ENCODE data around the gene MIA. TPM values are rescaled to one million over a fixed set of nuclear protein-coding genes. Genes with fewer than 3 reads are reported as not detected.
A peak's percentile ranks its signal among the peaks of the same experiment; 100 is the strongest.

The MIA gene
- total and polyA plus RNA-seq, 9 of the 15 experiments (the other 6 are each of a cell fraction or from before 2014, with no cell fraction given): 0.21 TPM; not detected in 8

DNA sequence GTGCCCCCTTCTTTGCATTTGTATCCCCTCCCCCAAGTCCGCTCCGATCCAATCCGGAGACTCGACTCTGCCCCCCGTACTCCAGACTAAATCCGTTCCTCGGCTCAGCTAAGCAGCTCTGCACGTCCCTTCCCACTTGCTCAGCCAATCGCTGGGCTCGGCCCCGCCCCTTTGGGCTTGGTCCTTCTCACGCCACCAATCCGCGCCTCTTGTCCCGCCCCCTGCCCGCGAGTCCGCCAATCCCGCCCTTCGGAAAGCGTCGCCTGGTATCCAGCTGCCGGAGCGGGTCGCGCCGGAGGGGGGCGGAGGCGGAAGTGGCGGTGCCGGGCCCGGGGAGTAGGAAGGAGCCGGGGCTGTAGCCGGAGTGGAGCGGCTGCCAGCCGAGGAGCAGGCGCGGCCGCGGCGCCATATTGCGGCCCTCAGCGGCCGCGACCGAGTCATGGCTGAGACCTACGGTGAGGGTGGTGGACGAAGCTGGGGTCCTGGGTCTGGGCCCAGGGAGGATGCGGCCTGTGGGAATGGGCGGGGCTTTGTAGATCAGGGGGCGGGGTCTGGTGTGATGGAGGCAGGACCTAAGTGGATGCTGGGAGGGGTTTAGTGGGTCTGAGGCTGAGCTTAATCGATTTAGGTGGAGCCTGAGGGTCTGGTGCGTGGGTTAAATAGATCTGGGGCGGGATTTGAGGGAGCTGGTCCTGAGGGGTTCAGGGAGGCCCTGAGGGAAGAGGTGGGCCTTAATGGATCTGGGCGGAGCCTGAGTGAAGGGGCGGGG lies 2.8 kb downstream of the MIA start, which contains the start of gene RAB4B (continued):
- TF ChIP-seq CEBPZ (IDR thresholded peaks at IDR 0.05; ENCODE audit: borderline replicate concordance, low read depth, low read length) (peak; percentile 89), HMGN3 (IDR thresholded peaks at IDR 0.05; ENCODE audit: borderline replicate concordance, extremely low read depth, insufficient read length, low read depth, low read length) (peak; percentile 68), EGR1 (conservative IDR thresholded peaks at IDR 0.05) (peak; percentile 54), RCOR1 (IDR thresholded peaks at IDR 0.05; ENCODE audit: borderline replicate concordance in 1 of 2, low read depth in 2 of 2, low read length in 2 of 2) (peak in 1 of 2 experiments; percentile 82; a peak in 1 of 4 replicates), C11orf30 (IDR thresholded peaks at IDR 0.05; ENCODE audit: low read depth) (peak; percentile 65), UBTF (IDR thresholded peaks at IDR 0.05; ENCODE audit: borderline replicate concordance in 1 of 2, low read depth in 2 of 2, low read length in 2 of 2) (0 out of 4 replicates have a peak, but pooled peaks of 1 of the 2 experiments have one; percentile 70), FOXM1 (IDR thresholded peaks at IDR 0.05; ENCODE audit: low read depth) (no peak), FOXM1 (CRISPR knock-in tag; IDR thresholded peaks at IDR 0.05; ENCODE audit: low read depth) (0 out of 2 replicates have a peak, but pooled peaks have one; percentile 20), NUFIP1 (IDR thresholded peaks at IDR 0.05; ENCODE audit: partially characterized antibody) (no peak), MYNN (IDR thresholded peaks at IDR 0.05) (no peak), MYNN (CRISPR knock-in tag; IDR thresholded peaks at IDR 0.05) (no peak), MBD1 (CRISPR knock-in tag; IDR thresholded peaks at IDR 0.05) (no peak), ZFPM2 (CRISPR knock-in tag; IDR thresholded peaks at IDR 0.05) (no peak), ELF1 (tag; IDR thresholded peaks at IDR 0.05) (peak; percentile 98), PCBP1 (IDR thresholded peaks at IDR 0.05; ENCODE audit: low read depth, low read length, poor library complexity, severe bottlenecking) (peak; percentile 73)
- TF ChIP-seq, protein P1, sequence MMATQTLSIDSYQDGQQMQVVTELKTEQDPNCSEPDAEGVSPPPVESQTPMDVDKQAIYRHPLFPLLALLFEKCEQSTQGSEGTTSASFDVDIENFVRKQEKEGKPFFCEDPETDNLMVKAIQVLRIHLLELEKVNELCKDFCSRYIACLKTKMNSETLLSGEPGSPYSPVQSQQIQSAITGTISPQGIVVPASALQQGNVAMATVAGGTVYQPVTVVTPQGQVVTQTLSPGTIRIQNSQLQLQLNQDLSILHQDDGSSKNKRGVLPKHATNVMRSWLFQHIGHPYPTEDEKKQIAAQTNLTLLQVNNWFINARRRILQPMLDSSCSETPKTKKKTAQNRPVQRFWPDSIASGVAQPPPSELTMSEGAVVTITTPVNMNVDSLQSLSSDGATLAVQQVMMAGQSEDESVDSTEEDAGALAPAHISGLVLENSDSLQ (IDR thresholded peaks at IDR 0.05): peak; percentile 91
- TF ChIP-seq, protein P2, sequence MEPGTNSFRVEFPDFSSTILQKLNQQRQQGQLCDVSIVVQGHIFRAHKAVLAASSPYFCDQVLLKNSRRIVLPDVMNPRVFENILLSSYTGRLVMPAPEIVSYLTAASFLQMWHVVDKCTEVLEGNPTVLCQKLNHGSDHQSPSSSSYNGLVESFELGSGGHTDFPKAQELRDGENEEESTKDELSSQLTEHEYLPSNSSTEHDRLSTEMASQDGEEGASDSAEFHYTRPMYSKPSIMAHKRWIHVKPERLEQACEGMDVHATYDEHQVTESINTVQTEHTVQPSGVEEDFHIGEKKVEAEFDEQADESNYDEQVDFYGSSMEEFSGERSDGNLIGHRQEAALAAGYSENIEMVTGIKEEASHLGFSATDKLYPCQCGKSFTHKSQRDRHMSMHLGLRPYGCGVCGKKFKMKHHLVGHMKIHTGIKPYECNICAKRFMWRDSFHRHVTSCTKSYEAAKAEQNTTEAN (CRISPR knock-in tag; IDR thresholded peaks at IDR 0.05): no peak

Data from K562 (cell line).